HFFc6 (cell line): ENCODE data around the gene PON3. TPM values are rescaled to one million over a fixed set of nuclear protein-coding genes. Genes with fewer than 3 reads are reported as not detected.

ENCODE experiments used
- DNase-seq: peaks from one replicate; pipeline ENCODE4 v3.0.0-alpha.2; 2018
- H3K27ac Mint-ChIP-seq: 2 replicates; pipeline ENCODE4 v1.8.0; 2020; ENCODE audit warnings: mild to moderate bottlenecking, mixed read lengths
- H3K27me3 Mint-ChIP-seq: 2 replicates; pipeline ENCODE4 v1.8.0; 2021; ENCODE audit warnings: mild to moderate bottlenecking, moderate library complexity, mixed read lengths; ENCODE audit not compliant: insufficient read depth
- H3K36me3 Mint-ChIP-seq: 2 replicates; pipeline ENCODE4 v1.8.0; 2021; ENCODE audit warnings: low read depth, mixed read lengths
- H3K4me1 Mint-ChIP-seq: 2 replicates; pipeline ENCODE4 v1.8.0; 2020; ENCODE audit warnings: low read depth, mixed read lengths
- H3K4me3 Mint-ChIP-seq: 2 replicates; pipeline ENCODE4 v1.8.0; 2020; ENCODE audit warnings: mild to moderate bottlenecking, moderate library complexity, mixed read lengths
- H3K9me3 Mint-ChIP-seq: 2 replicates; pipeline ENCODE4 v1.8.0; 2020; ENCODE audit warnings: mild to moderate bottlenecking, mixed read lengths
- CTCF ChIP-seq: fragments of 200-600 bp; sonication (generic); IDR thresholded peaks from 2 replicates; pipeline ENCODE4 v1.5.0; 2021; ENCODE audit warnings: antibody characterized with exemption, mild to moderate bottlenecking
- total RNA-seq, 6 experiments: library from RNA; stranded (reverse); fragmentation: NEBNext Ultra II Directional; extraction: Animal tissue kit (Norgen Biotek cat#: 25700); gene quantifications; 2 replicates in 1 of 6; 3 replicates in 5 of 6; pipeline ENCODE4 v1.2.3, GENCODE V29; 2021

Gene PON3
- total RNA-seq, 6 experiments from 2014 or later, result not detected

GRCh38 chr7:95322396-95322795 lies 73.8 kb downstream of the PON3 start:
- Mint-ChIP-seq H3K4me3 (no peak overlapping the region), H3K27me3 (no peaks in the 10 kb centered on the region), H3K9me3 (peaks cover 8% of the 10 kb centered on the region; the same call in 1 of the 2 replicates), H3K27ac (no peak overlapping the region), H3K4me1 (no peaks in the 10 kb centered on the region), H3K36me3 (no peaks in the 10 kb centered on the region)
- TF ChIP-seq CTCF, result no peak
- DNase-seq, result no peak

- Mint-ChIP-seq H3K36me3 (no peaks in the 10 kb centered on the region), H3K27ac (no peak overlapping the region), H3K4me1 (no peaks in the 10 kb centered on the region), H3K4me3 (no peak overlapping the region), H3K27me3 (no peaks in the 10 kb centered on the region), H3K9me3 (peaks cover 8% of the 10 kb centered on the region; the same call in 1 of the 2 replicates)
- DNase-seq, result no peak
- TF ChIP-seq CTCF, result no peak
Observed at GRCh38 chr7:95321720-95322119, 74.5 kb downstream of the PON3 start.

GRCh38 chr7:95320651-95321050 lies 75.5 kb downstream of the PON3 start:
- no peak for DNase-seq
- Mint-ChIP-seq H3K27me3 (no peaks in the 10 kb centered on the region), H3K9me3 (peaks cover 8% of the 10 kb centered on the region; the same call in 1 of the 2 replicates), H3K27ac (no peak overlapping the region), H3K4me1 (no peaks in the 10 kb centered on the region), H3K36me3 (no peaks in the 10 kb centered on the region), H3K4me3 (no peak overlapping the region)
- no peak for TF ChIP-seq CTCF

GRCh38 chr7:95319570-95319969 lies 76.6 kb downstream of the PON3 start:
- Mint-ChIP-seq H3K27ac (no peak overlapping the region), H3K36me3 (no peaks in the 10 kb centered on the region), H3K9me3 (0 out of 2 replicates have a peak, but pooled peaks cover 8% of the 10 kb centered on the region), H3K4me3 (no peak overlapping the region), H3K4me1 (no peaks in the 10 kb centered on the region), H3K27me3 (no peaks in the 10 kb centered on the region)
- DNase-seq, result no peak
- no peak for TF ChIP-seq CTCF

GRCh38 chr7:95318501-95319100 lies 77.6 kb downstream of the PON3 start:
- no peak overlapping the region for H3K4me3 Mint-ChIP-seq
- H3K9me3 Mint-ChIP-seq, result peaks cover 8% of the 10 kb centered on the region; the same call in 1 of the 2 replicates
- DNase-seq, result no peak
- no peak for TF ChIP-seq CTCF
- no peaks in the 10 kb centered on the region for H3K27me3 Mint-ChIP-seq
- H3K27ac Mint-ChIP-seq, result no peak overlapping the region
- H3K4me1 Mint-ChIP-seq, result no peaks in the 10 kb centered on the region
- H3K36me3 Mint-ChIP-seq, result no peaks in the 10 kb centered on the region

GRCh38 chr7:95317966-95318365 lies 78.2 kb downstream of the PON3 start:
- H3K27me3 Mint-ChIP-seq, result no peaks in the 10 kb centered on the region

More at GRCh38 chr7:95317966-95318365, 78.2 kb downstream of the PON3 start:
- no peak overlapping the region for H3K27ac Mint-ChIP-seq
- H3K9me3 Mint-ChIP-seq, result peaks cover 8% of the 10 kb centered on the region; the same call in 1 of the 2 replicates
- H3K4me1 Mint-ChIP-seq, result no peaks in the 10 kb centered on the region
- H3K36me3 Mint-ChIP-seq, result no peaks in the 10 kb centered on the region
- no peak for DNase-seq
- no peak overlapping the region for H3K4me3 Mint-ChIP-seq
- TF ChIP-seq CTCF, result no peak
